Stimulated activated naive CD8-positive, alpha-beta T cell treated with anti-CD3 and anti-CD28 coated beads, Interleukin-15, Interleukin-2, amounts not matched to agents 100 U/mL and 50 U/mL, for 24 hours (primary cell): Measurements from ENCODE around the gene COPS3.
A peak's percentile ranks its signal among the peaks of the same experiment; 100 is the strongest.

Experiments
- ATAC-seq: fragments of 150-1000 bp; cut with Tn5 transposase; one replicate; pipeline ENCODE4 v1.10.0; 2021
- DNase-seq: peaks from one replicate; pipeline ENCODE4 v3.0.0; 2021

Gene COPS3

GRCh38 chr17:17241656-17242055 is 39.4 kb downstream of the COPS3 start:
- ATAC-seq (no peak), DNase-seq (no peak)

- ATAC-seq (peak; percentile 42), DNase-seq (no peak)
Measured at GRCh38 chr17:17239832-17240231, 41.2 kb downstream of the COPS3 start.

- DNase-seq (peak; percentile 91), ATAC-seq (peak; percentile 87)
Measured at GRCh38 chr17:17237026-17237799, 43.8 kb downstream of the COPS3 start, which contains the start of gene FLCN. TSS of gene FLCN (minus strand) at chr17:17237168. CDS start at chr17:17228137, 9,031 bp downstream.

- DNase-seq (no peak), ATAC-seq (peak; percentile 2)
Measured at GRCh38 chr17:17236295-17237025, 44.6 kb downstream of the COPS3 start.

GRCh38 chr17:17235212-17236174 is 45.6 kb downstream of the COPS3 start:
- peak; percentile 23 for DNase-seq
- no peak for ATAC-seq

- DNase-seq (no peak), ATAC-seq (no peak)
Measured at GRCh38 chr17:17232303-17232621, 48.8 kb downstream of the COPS3 start.

- DNase-seq (no peak), ATAC-seq (no peak)
Measured at GRCh38 chr17:17231621-17232302, 49.3 kb downstream of the COPS3 start.

- DNase-seq: no peak
- no peak for ATAC-seq
Measured at GRCh38 chr17:17229416-17230384, 51.3 kb downstream of the COPS3 start.

- ATAC-seq: no peak
- no peak for DNase-seq
Measured at GRCh38 chr17:17228521-17229279, 52.3 kb downstream of the COPS3 start.

- ATAC-seq: no peak
- DNase-seq: no peak
Measured at GRCh38 chr17:17227608-17228520, 53.2 kb downstream of the COPS3 start.

GRCh38 chr17:17226451-17227265 is 54.4 kb downstream of the COPS3 start:
- DNase-seq: no peak
- ATAC-seq: no peak

- no peak for ATAC-seq
- DNase-seq: no peak
Measured at GRCh38 chr17:17225901-17226300, 55.1 kb downstream of the COPS3 start.

- DNase-seq (no peak), ATAC-seq (no peak)
Measured at GRCh38 chr17:17224137-17224536, 56.9 kb downstream of the COPS3 start.

- no peak for ATAC-seq
- no peak for DNase-seq
Measured at GRCh38 chr17:17223736-17224135, 57.3 kb downstream of the COPS3 start.

- no peak for ATAC-seq
- no peak for DNase-seq
Measured at GRCh38 chr17:17221329-17221728, 59.7 kb downstream of the COPS3 start.

GRCh38 chr17:17220529-17220928 is 60.5 kb downstream of the COPS3 start:
- no peak for DNase-seq
- no peak for ATAC-seq

GRCh38 chr17:17217995-17218394 is 63.1 kb downstream of the COPS3 start:
- no peak for ATAC-seq
- DNase-seq: no peak

- DNase-seq (no peak), ATAC-seq (no peak)
Measured at GRCh38 chr17:17216776-17217175, 64.3 kb downstream of the COPS3 start.
